Activated CD4-positive, alpha-beta T cell treated with anti-CD3 and anti-CD28 coated beads, Interleukin-2, amount 50 U/mL, for 48 hours (primary cell): Measurements from ENCODE around the gene CPHXL.

Source experiments
- DNase-seq, 2 experiments: peaks; one replicate each; pipeline ENCODE4 v3.0.0-alpha.2; 2020

CPHXL gene

GRCh38 chr16:75726390-75726789 is at the start of gene CPHXL:
Gene CPHXL (minus strand): TSS chr16:75726490. CDS start chr16:75726442, 48 bp downstream.
- DNase-seq, result no peak

GRCh38 chr16:75774197-75774596 is 47.9 kb upstream of the CPHXL start:
- DNase-seq, result no peak

- no peak for DNase-seq
These were observed 43.8 kb upstream of the CPHXL start for GRCh38 chr16:75770051-75770450.

- peak; percentile 37 to 59 for DNase-seq
These were observed 38.0 kb upstream of the CPHXL start for GRCh38 chr16:75764154-75764768.

- no peak for DNase-seq
These were observed 36.9 kb upstream of the CPHXL start for GRCh38 chr16:75763204-75763603.

GRCh38 chr16:75762746-75763145 is 36.5 kb upstream of the CPHXL start:
- DNase-seq, result no peak

GRCh38 chr16:75761108-75761507 is 34.8 kb upstream of the CPHXL start:
- no peak for DNase-seq

- DNase-seq, result no peak
These were observed 33.8 kb upstream of the CPHXL start for GRCh38 chr16:75760018-75760519.

- no peak for DNase-seq
These were observed 31.9 kb upstream of the CPHXL start for GRCh38 chr16:75758215-75758614.

- no peak for DNase-seq
These were observed 27.9 kb upstream of the CPHXL start for GRCh38 chr16:75754141-75754540.

GRCh38 chr16:75750528-75750927 is 24.2 kb upstream of the CPHXL start:
- no peak for DNase-seq

- no peak for DNase-seq
These were observed 20.1 kb upstream of the CPHXL start for GRCh38 chr16:75746359-75746758.

GRCh38 chr16:75745823-75746222 is 19.5 kb upstream of the CPHXL start:
- no peak for DNase-seq

GRCh38 chr16:75745242-75745641 is 19.0 kb upstream of the CPHXL start:
- no peak for DNase-seq

- no peak for DNase-seq
These were observed 16.2 kb upstream of the CPHXL start for GRCh38 chr16:75742424-75743047.

GRCh38 chr16:75733305-75734211 is 7.3 kb upstream of the CPHXL start:
- no peak for DNase-seq

GRCh38 chr16:75732871-75733270 is 6.6 kb upstream of the CPHXL start:
- DNase-seq, result no peak

GRCh38 chr16:75727221-75727620 is 931 bp upstream of the CPHXL start:
- no peak for DNase-seq

GRCh38 chr16:75718452-75718851 is 7.8 kb downstream of the CPHXL start:
- DNase-seq, result no peak

- DNase-seq, result no peak
These were observed 11.6 kb downstream of the CPHXL start for GRCh38 chr16:75714661-75715060.

- DNase-seq, result no peak
These were observed 15.9 kb downstream of the CPHXL start for GRCh38 chr16:75710344-75710743.

- no peak for DNase-seq
These were observed 23.0 kb downstream of the CPHXL start for GRCh38 chr16:75703306-75703705.

GRCh38 chr16:75702242-75702641 is 24.0 kb downstream of the CPHXL start:
- no peak for DNase-seq

GRCh38 chr16:75701361-75701760 is 24.9 kb downstream of the CPHXL start, which contains the start of gene DUXB:
Gene DUXB (minus strand): TSS chr16:75701461. CDS start chr16:75701418, 43 bp downstream.
- no peak for DNase-seq
